H1 (cell line): ENCODE data around the gene IL5. TPM values are rescaled to one million over a fixed set of nuclear protein-coding genes. Genes with fewer than 3 reads are reported as not detected.

ENCODE experiments used
- polyA plus RNA-seq, 7 experiments: library from polyadenylated mRNA; depleted of rRNA in 3 of 7; stranded (reverse) in 5 of 7; unstranded in 2 of 7; fragments of >200 nt in 5 of 7; fragments of 200-250 nt in 2 of 7; gene quantifications; 1 replicate in 5 of 7; 2 replicates in 1 of 7; 4 replicates in 1 of 7; pipeline versions ENCODE4 v1.2.1 to v1.2.3, GENCODE V29; 2011 to 2013; ENCODE audit warnings: missing spikeins in 2 of 7, mixed read lengths in 2 of 7
- total RNA-seq: library from RNA; stranded (reverse); fragmentation: NEBNext Ultra II Directional; extraction: Animal tissue kit (Norgen Biotek cat#: 25700); gene quantifications from 2 replicates; pipeline ENCODE4 v1.2.1, GENCODE V29; 2021
- TF ChIP-seq, protein P1 (sequence below), 3 experiments: IDR thresholded peaks; 1 replicate in 2 of 3; 2 replicates in 1 of 3; pipeline versions ENCODE4 v1.5.1 to v1.6.1; 2011; ENCODE audit warnings: low read length in 3 of 3, mild to moderate bottlenecking in 3 of 3, inconsistent platforms in 2 of 3, low read depth in 1 of 3, moderate library complexity in 1 of 3; ENCODE audit not compliant: insufficient read depth in 1 of 3; ENCODE audit errors: control extremely low read depth in 1 of 3

The IL5 gene
- total and polyA plus RNA-seq, 2 of the 8 experiments (the other 6 are each of a cell fraction or from before 2014, with no cell fraction given): not detected

- TF ChIP-seq, protein P1, sequence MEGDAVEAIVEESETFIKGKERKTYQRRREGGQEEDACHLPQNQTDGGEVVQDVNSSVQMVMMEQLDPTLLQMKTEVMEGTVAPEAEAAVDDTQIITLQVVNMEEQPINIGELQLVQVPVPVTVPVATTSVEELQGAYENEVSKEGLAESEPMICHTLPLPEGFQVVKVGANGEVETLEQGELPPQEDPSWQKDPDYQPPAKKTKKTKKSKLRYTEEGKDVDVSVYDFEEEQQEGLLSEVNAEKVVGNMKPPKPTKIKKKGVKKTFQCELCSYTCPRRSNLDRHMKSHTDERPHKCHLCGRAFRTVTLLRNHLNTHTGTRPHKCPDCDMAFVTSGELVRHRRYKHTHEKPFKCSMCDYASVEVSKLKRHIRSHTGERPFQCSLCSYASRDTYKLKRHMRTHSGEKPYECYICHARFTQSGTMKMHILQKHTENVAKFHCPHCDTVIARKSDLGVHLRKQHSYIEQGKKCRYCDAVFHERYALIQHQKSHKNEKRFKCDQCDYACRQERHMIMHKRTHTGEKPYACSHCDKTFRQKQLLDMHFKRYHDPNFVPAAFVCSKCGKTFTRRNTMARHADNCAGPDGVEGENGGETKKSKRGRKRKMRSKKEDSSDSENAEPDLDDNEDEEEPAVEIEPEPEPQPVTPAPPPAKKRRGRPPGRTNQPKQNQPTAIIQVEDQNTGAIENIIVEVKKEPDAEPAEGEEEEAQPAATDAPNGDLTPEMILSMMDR (IDR thresholded peaks at IDR 0.05; ENCODE audit: control extremely low read depth in 1 of 3, insufficient read depth in 1 of 3, low read depth in 1 of 3, low read length in 3 of 3): no peak
Observed at GRCh38 chr5:132510076-132510475, 33.2 kb downstream of the IL5 start (continued).
